H1 (cell line): Measurements from ENCODE around the gene ZBTB25. TPM values are rescaled to one million over a fixed set of nuclear protein-coding genes. Genes with fewer than 3 reads are reported as not detected.

ENCODE experiments used
- CTCF ChIA-PET: fragments of 300-600 bp; sonication (Branson Sonifier 250); formaldehyde crosslinking; loops from one replicate; lab custom pipeline; 2021; ENCODE audit not compliant: partially characterized antibody; lab: Charles Lee
- POLR2A ChIA-PET: fragments of 300-600 bp; sonication (Branson Sonifier 250); formaldehyde crosslinking; loops from one replicate; lab custom pipeline; 2021; ENCODE audit warnings: inconsistent platforms; ENCODE audit not compliant: partially characterized antibody; lab: Charles Lee
- DNase-seq, 2 experiments: peaks; one replicate each; pipeline versions ENCODE4 v3.0.0 to v3.0.0-alpha.2; 2010 to 2022; ENCODE audit warnings: low spot score in 2 of 2, low read depth in 1 of 2, mixed read lengths in 1 of 2
- FAIRE-seq: peaks from 2 replicates; lab custom pipeline; 2011; peaks lifted over from hg19 to GRCh38; lab: Jason Lieb, UNC
- H2AFZ ChIP-seq: 2 replicates; pipeline ENCODE4 v1.8.1; 2012; ENCODE audit warnings: low read length, inconsistent platforms
- H2AK5ac ChIP-seq: 2 replicates; pipeline ENCODE4 v1.6.1; 2013; ENCODE audit warnings: low read depth, low read length
- H2BK120ac ChIP-seq: replicated peaks from 2 replicates; pipeline ENCODE3; 2013; ENCODE audit warnings: low read depth, low read length, inconsistent platforms
- H2BK12ac ChIP-seq: 2 replicates; pipeline ENCODE4 v1.6.1; 2013; ENCODE audit warnings: low read depth, low read length
- H2BK15ac ChIP-seq: 2 replicates; pipeline ENCODE4 v1.6.1; 2013; ENCODE audit warnings: low read length
- H2BK20ac ChIP-seq: 2 replicates; pipeline ENCODE4 v1.6.1; 2013; ENCODE audit warnings: low read length
- H2BK5ac ChIP-seq: 2 replicates; pipeline ENCODE4 v1.6.1; 2013; ENCODE audit warnings: low read depth, low read length
- H3K14ac ChIP-seq: 2 replicates; pipeline ENCODE4 v1.6.1; 2013; ENCODE audit warnings: inconsistent platforms; ENCODE audit not compliant: insufficient read length
- H3K18ac ChIP-seq: 2 replicates; pipeline ENCODE4 v1.6.1; 2013; ENCODE audit warnings: low read length; ENCODE audit errors: extremely low read depth
- H3K23ac ChIP-seq: 2 replicates; pipeline ENCODE4 v1.6.1; 2013; ENCODE audit warnings: inconsistent platforms; ENCODE audit not compliant: insufficient read length
- H3K23me2 ChIP-seq: 2 replicates; pipeline ENCODE4 v1.6.1; 2013; ENCODE audit warnings: low read depth, low read length
- H3K27ac ChIP-seq: 2 replicates; pipeline ENCODE4 v1.6.1; 2011; ENCODE audit warnings: low read depth, low read length, inconsistent platforms
- H3K27me3 ChIP-seq, 4 experiments: replicated peaks in 1 of 4; 1 replicate in 1 of 4; 2 replicates in 3 of 4; pipeline versions ENCODE4 v1.6.1 to v1.8.1; 2011 to 2013; ENCODE audit warnings: low read length in 3 of 4, mild to moderate bottlenecking in 3 of 4, inconsistent platforms in 2 of 4, mixed read lengths in 2 of 4, moderate library complexity in 1 of 4; ENCODE audit not compliant: control insufficient read depth in 3 of 4, insufficient read depth in 3 of 4; ENCODE audit errors: extremely low read depth in 1 of 4
- H3K36me3 ChIP-seq, 4 experiments: 2 replicates each; pipeline versions ENCODE4 v1.6.1 to v1.8.1; 2011 to 2013; ENCODE audit warnings: mild to moderate bottlenecking in 4 of 4, low read length in 3 of 4, moderate library complexity in 2 of 4, control low read depth in 1 of 4, inconsistent platforms in 1 of 4; ENCODE audit not compliant: insufficient read depth in 4 of 4, control insufficient read depth in 2 of 4
- H3K4ac ChIP-seq: replicated peaks from 2 replicates; pipeline ENCODE3; 2013; ENCODE audit warnings: low read length, low read depth, mixed read lengths, inconsistent platforms; ENCODE audit not compliant: insufficient read length
- H3K4me1 ChIP-seq, 4 experiments: replicated peaks in 1 of 4; 1 replicate in 1 of 4; 2 replicates in 3 of 4; pipeline versions ENCODE4 v1.6.1 to v1.8.1; 2011 to 2013; ENCODE audit warnings: low read length in 3 of 4, inconsistent platforms in 2 of 4, mixed read lengths in 1 of 4; ENCODE audit not compliant: insufficient read depth in 4 of 4, control insufficient read depth in 3 of 4
- H3K4me2 ChIP-seq, 2 experiments: 2 replicates each; pipeline versions ENCODE4 v1.6.1 to v1.8.1; 2011 to 2013; ENCODE audit warnings: low read depth in 2 of 2, low read length in 2 of 2, control low read depth in 1 of 2, inconsistent platforms in 1 of 2, mild to moderate bottlenecking in 1 of 2; ENCODE audit not compliant: insufficient read depth in 1 of 2
- H3K4me3 ChIP-seq, 4 experiments: fragments of 200-600, 300-600 bp in 1 of 4; sonication (generic), shearing (Covaris generic), sonication (Bioruptor Twin) in 1 of 4; 2 replicates each; pipeline versions ENCODE4 v1.5.1 to v1.8.1; 2011 to 2016; ENCODE audit warnings: low read length in 4 of 4, low read depth in 3 of 4, control low read depth in 2 of 4, inconsistent platforms in 2 of 4, mild to moderate bottlenecking in 2 of 4, mixed read lengths in 1 of 4, moderate library complexity in 1 of 4; ENCODE audit not compliant: insufficient read depth in 2 of 4; ENCODE audit errors: extremely low read depth in 1 of 4
- H3K56ac ChIP-seq: replicated peaks from 2 replicates; pipeline ENCODE3; 2013; ENCODE audit warnings: low read depth, mild to moderate bottlenecking, mixed read lengths, low read length, inconsistent platforms; ENCODE audit not compliant: insufficient read length
- H3K79me1 ChIP-seq: 2 replicates; pipeline ENCODE4 v1.6.1; 2013; ENCODE audit warnings: low read depth, low read length, control low read depth
- H3K79me2 ChIP-seq, 2 experiments: 2 replicates each; pipeline versions ENCODE4 v1.6.1 to v1.8.1; 2012 to 2013; ENCODE audit warnings: low read length in 2 of 2, mild to moderate bottlenecking in 2 of 2, inconsistent platforms in 1 of 2; ENCODE audit not compliant: insufficient read depth in 2 of 2, control insufficient read depth in 1 of 2
- H3K9ac ChIP-seq, 4 experiments: replicated peaks in 1 of 4; 1 replicate in 1 of 4; 2 replicates in 3 of 4; pipeline versions ENCODE4 v1.6.1 to v1.8.1; 2011 to 2013; ENCODE audit warnings: low read depth in 3 of 4, low read length in 3 of 4, control low read depth in 2 of 4, mild to moderate bottlenecking in 2 of 4, moderate library complexity in 2 of 4, inconsistent platforms in 1 of 4; ENCODE audit errors: extremely low read depth in 1 of 4
- H3K9me3 ChIP-seq, 2 experiments: 2 replicates each; pipeline versions ENCODE4 v1.6.1 to v1.8.1; 2012 to 2013; ENCODE audit warnings: mild to moderate bottlenecking in 2 of 2, moderate library complexity in 2 of 2, control low read depth in 1 of 2, inconsistent platforms in 1 of 2, low read depth in 1 of 2, low read length in 1 of 2, mixed read lengths in 1 of 2; ENCODE audit not compliant: insufficient read depth in 2 of 2
- H4K20me1 ChIP-seq, 2 experiments: replicated peaks in 1 of 2; 2 replicates each; pipeline versions ENCODE3 to v1.8.1; 2011 to 2013; ENCODE audit warnings: inconsistent platforms in 2 of 2, low read length in 2 of 2, mild to moderate bottlenecking in 1 of 2; ENCODE audit not compliant: insufficient read depth in 2 of 2, control insufficient read depth in 1 of 2
- H4K5ac ChIP-seq: 2 replicates; pipeline ENCODE4 v1.6.1; 2013; ENCODE audit warnings: low read length, low read depth, mixed read lengths, inconsistent platforms; ENCODE audit not compliant: insufficient read length
- H4K8ac ChIP-seq: 2 replicates; pipeline ENCODE4 v1.8.0; 2013; ENCODE audit warnings: mild to moderate bottlenecking, moderate library complexity, low read length, inconsistent platforms; ENCODE audit not compliant: insufficient read depth; ENCODE audit errors: extremely low read depth
- H4K91ac ChIP-seq: replicated peaks from 2 replicates; pipeline ENCODE3; 2013; ENCODE audit warnings: low read length, mixed read lengths, inconsistent platforms; ENCODE audit not compliant: insufficient read length
- CTCF ChIP-seq, 3 experiments: IDR thresholded peaks; 1 replicate in 2 of 3; 2 replicates in 1 of 3; pipeline versions ENCODE4 v1.5.1 to v1.6.1; 2011; ENCODE audit warnings: low read length in 3 of 3, mild to moderate bottlenecking in 3 of 3, inconsistent platforms in 2 of 3, low read depth in 1 of 3, moderate library complexity in 1 of 3; ENCODE audit not compliant: insufficient read depth in 1 of 3; ENCODE audit errors: control extremely low read depth in 1 of 3
- FOSL1 ChIP-seq: IDR thresholded peaks from 2 replicates; pipeline ENCODE4 v1.6.1; 2011; ENCODE audit warnings: mild to moderate bottlenecking, low read depth, low read length, moderate library complexity; ENCODE audit not compliant: insufficient read depth
- RAD21 ChIP-seq, 2 experiments: IDR thresholded peaks in 1 of 2; conservative IDR thresholded peaks in 1 of 2; 2 replicates each; pipeline ENCODE4 v1.6.1; 2011; ENCODE audit warnings: low read depth in 2 of 2, low read length in 2 of 2, improper control_type of control experiment in 1 of 2, inconsistent platforms in 1 of 2, mild to moderate bottlenecking in 1 of 2, moderate library complexity in 1 of 2
- TEAD4 ChIP-seq: IDR thresholded peaks from 2 replicates; pipeline ENCODE4 v1.6.1; 2012; ENCODE audit warnings: low read depth, low read length, inconsistent platforms, mixed read lengths
- WGBS, 2 experiments: shearing (Covaris generic) in 1 of 2; methylation state at CpG; one replicate each; pipeline versions ENCODE4 v1.1.6 to v1.1.7; 2013 to 2015; ENCODE audit warnings: low lambda C conversion rate in 2 of 2, mixed read lengths in 2 of 2, inconsistent platforms in 1 of 2, low coverage in 1 of 2, missing lambda C conversion rate in 1 of 2; ENCODE audit not compliant: insufficient replicate concordance in 2 of 2, insufficient coverage in 1 of 2, insufficient read length in 1 of 2; ENCODE audit errors: extremely low coverage in 1 of 2, missing lambda C conversion rate in 1 of 2; 5-methylcytosine and 5-hydroxymethylcytosine counted together
- polyA plus RNA-seq, 7 experiments: library from polyadenylated mRNA; depleted of rRNA in 3 of 7; stranded (reverse) in 5 of 7; unstranded in 2 of 7; fragments of >200 nt in 5 of 7; fragments of 200-250 nt in 2 of 7; gene quantifications; 1 replicate in 5 of 7; 2 replicates in 1 of 7; 4 replicates in 1 of 7; pipeline versions ENCODE4 v1.2.1 to v1.2.3, GENCODE V29; 2011 to 2013; ENCODE audit warnings: missing spikeins in 2 of 7, mixed read lengths in 2 of 7
- total RNA-seq: library from RNA; stranded (reverse); fragmentation: NEBNext Ultra II Directional; extraction: Animal tissue kit (Norgen Biotek cat#: 25700); gene quantifications from 2 replicates; pipeline ENCODE4 v1.2.1, GENCODE V29; 2021

Gene ZBTB25
- total and polyA plus RNA-seq, 2 of the 8 experiments (the other 6 are each of a cell fraction or from before 2014, with no cell fraction given), result 5.4 to 11.4 TPM

GRCh38 chr14:64510825-64511671 is 7.4 kb upstream of the ZBTB25 start:
- Histone ChIP-seq H3K14ac (no peak overlapping the region), H3K27ac (no peak overlapping the region), H3K23ac (no peak overlapping the region), H3K4me1 (peaks cover 0 to 7% (median 6%) of the 10 kb centered on the region in 4 experiments; a peak in 4 of 7 replicates), H2BK120ac (no peak overlapping the region), H3K4ac (no peak overlapping the region), H4K8ac (no peak overlapping the region), H3K9me3 (no peaks in the 10 kb centered on the region), H3K23me2 (no peaks in the 10 kb centered on the region; the same call in 1 of the 2 replicates), H2AK5ac (no peak overlapping the region), H3K9ac (no peak overlapping the region)
- POLR2A ChIA-PET, result interaction anchor here (0.7 to 1.0 kb wide), 3 partner anchors 9 to 254 kb away, joined by 3 to 4 read pairs (median 3); no protein-coding TSS in a partner anchor
- CTCF ChIA-PET, result interaction anchor here (0.7 to 1.9 kb wide), 34 partner anchors 11 to 381 kb away, joined by 3 to 20 read pairs (median 3); partner anchors contain the start of gene HSPA2
- TF ChIP-seq TEAD4, result no peak
- TF ChIP-seq FOSL1, result no peak
- peak in 2 of 3 experiments; percentile 65 to 93; a peak in 3 of 4 replicates for TF ChIP-seq CTCF (IDR thresholded peaks at IDR 0.05; ENCODE audit: control extremely low read depth in 1 of 3, insufficient read depth in 1 of 3, low read depth in 1 of 3, low read length in 3 of 3)
- peak; percentile 55 to 67 for TF ChIP-seq RAD21 (IDR thresholded peaks at IDR 0.05 in 1 of 2, conservative IDR thresholded peaks at IDR 0.05 in 1 of 2; ENCODE audit: low read depth in 2 of 2, low read length in 2 of 2)
- TF ChIP-seq, all 59 proteins: peak for 2
- H4K20me1 ChIP-seq, result peaks cover 0 to 4% of the 10 kb centered on the region in 2 experiments
- H3K4me2 ChIP-seq, result no peak overlapping the region
- 39% methylated on average over 4 of the region's 4 CpGs; no CpG with 5 or more reads in 1 of the 2 experiments for WGBS, 2 experiments
- H3K56ac ChIP-seq, result no peak overlapping the region
- no peak overlapping the region for H2AFZ ChIP-seq
- no peak overlapping the region for H2BK12ac ChIP-seq
- no peak overlapping the region for H2BK15ac ChIP-seq
- H3K36me3 ChIP-seq, result no peaks in the 10 kb centered on the region
- DNase-seq (peak in 1 of 2 experiments; percentile 75), FAIRE-seq (peak; percentile 57)
- H4K91ac ChIP-seq, result no peak overlapping the region
- H3K4me3 ChIP-seq, result no peak overlapping the region
- no peak overlapping the region for H2BK5ac ChIP-seq
- H4K5ac ChIP-seq, result no peak overlapping the region
- H3K18ac ChIP-seq, result no peak overlapping the region
- peaks cover 4% of the 10 kb centered on the region; the same call in 1 of the 2 replicates for H3K79me1 ChIP-seq
- H2BK20ac ChIP-seq, result no peak overlapping the region
- H3K79me2 ChIP-seq, result peaks cover 5 to 94% of the 10 kb centered on the region in 2 experiments
- H3K27me3 ChIP-seq, result no peaks in the 10 kb centered on the region
